Measurements from ENCODE around the gene SPAG16.

SPAG16 gene

DNA sequence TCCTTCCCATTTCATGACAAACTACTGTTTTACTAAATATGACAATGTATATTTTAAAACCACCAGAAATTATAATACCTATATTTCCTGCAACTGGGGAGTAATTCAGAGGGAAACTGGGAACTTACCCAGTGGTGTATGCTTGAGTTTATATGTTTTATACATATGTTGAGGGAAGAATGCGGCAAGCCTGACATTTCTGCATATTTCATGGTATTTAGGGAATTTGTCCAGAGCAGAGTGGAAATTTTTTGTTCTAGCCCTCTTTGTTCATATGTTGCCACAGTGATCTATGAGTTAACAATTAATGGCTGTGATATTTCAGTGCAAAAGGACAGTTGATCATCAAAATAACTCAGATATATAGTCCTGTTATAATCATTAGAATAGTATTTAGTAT lies 895.8 kb downstream of the SPAG16 start:
- no peak for DNase-seq (ENCODE audit: low spot score)

DNA sequence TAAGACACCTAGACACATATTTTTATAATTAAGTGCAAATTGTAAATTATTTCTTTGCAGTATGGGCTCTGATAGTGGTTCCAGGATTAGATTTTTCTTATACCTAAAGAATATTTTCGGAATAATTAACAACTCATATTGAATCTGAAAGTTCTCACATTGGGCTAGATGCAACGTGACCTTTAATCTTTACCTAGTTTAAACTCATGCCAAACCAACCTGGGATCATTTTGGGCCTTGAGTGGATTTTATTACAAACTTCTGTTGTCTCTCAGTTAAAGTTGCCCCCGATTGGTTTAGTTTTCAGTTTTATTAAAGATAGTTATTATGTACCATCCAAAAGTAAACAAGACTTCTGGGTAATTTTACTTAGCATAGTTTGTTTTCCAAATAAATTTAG lies 896.4 kb downstream of the SPAG16 start:
- DNase-seq (ENCODE audit: low spot score) = no peak

DNA sequence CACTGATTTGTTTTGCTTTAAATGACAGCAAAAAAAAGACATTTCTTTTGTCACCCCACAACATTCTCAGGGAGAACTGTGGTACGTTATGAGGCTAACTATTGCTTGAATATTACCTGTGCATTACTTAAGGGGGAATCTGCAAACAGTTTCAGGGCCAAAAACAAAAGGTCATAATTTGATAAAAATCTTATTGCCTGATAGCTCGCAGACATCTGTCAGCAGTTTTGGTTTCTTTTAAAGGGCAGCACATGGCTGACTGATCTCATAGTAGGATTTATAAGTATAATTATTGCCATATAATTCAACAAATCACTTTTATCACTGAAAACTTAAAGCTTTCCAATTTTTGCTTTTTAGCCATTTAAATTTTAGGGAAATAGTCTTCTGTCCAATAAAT lies 900.2 kb downstream of the SPAG16 start:
- DNase-seq (ENCODE audit: low spot score) = no peak

DNA sequence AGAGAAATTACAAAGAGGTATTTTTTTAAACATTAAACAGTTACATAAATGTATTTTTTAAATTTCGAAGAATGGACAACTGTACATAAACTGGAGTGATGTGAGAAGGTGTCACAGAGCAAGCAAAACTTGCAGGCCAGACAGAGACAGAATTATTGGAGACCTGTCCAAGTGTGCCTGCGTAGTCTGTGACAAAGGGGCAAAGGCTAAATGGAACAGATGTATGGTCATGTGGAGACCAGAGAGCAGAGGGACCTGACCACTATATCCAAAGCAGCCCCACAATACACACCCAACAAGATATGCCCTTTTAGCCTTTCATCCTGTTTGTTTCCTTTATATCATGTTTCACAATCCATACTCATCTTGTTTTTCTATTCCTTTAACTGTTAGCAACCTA lies 901.3 kb downstream of the SPAG16 start:
- no peak for DNase-seq (ENCODE audit: low spot score)

DNA sequence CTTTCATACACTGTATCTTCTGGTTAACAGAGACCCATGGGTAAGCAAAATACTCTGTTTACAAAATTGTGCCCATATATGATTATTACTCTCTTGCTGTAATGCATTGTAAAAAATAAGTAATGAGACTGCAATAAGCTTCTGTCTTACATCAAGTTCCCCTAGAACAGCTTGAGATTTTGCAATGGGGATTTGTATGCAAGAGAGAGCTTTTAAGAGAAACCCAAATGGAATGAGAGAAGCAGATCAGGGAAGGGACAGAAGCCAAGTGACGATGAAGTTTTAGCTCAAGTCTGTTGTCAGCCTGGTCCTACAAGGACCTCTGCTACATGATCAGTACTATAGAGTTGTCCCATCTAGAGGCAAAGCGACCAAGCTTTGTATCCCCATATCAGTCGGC lies 908.4 kb downstream of the SPAG16 start:
- DNase-seq (ENCODE audit: low spot score) = no peak

GRCh38 chr2:214193943-214194342 lies 909.7 kb downstream of the SPAG16 start:
- peak; percentile 33 for DNase-seq (ENCODE audit: low spot score)

DNA sequence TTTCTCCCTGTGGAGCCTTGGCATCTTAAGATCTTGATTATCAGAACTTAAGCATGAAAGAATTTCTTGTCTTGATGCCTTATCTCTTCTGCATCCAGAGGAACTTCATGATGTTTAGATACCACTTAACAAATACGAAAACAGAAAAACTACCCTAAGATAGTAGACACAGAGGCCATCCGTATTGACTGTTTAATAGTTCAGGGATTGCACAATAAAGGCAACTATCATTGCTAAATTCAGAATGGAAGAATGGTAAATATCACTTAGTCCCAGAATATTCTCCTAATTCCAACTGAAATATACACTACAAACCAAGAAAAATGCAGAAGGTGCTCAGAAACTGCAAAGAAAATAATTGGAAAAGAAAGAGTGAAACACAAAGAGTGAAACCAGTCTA lies 912.0 kb downstream of the SPAG16 start:
- no peak for DNase-seq (ENCODE audit: low spot score)

DNA sequence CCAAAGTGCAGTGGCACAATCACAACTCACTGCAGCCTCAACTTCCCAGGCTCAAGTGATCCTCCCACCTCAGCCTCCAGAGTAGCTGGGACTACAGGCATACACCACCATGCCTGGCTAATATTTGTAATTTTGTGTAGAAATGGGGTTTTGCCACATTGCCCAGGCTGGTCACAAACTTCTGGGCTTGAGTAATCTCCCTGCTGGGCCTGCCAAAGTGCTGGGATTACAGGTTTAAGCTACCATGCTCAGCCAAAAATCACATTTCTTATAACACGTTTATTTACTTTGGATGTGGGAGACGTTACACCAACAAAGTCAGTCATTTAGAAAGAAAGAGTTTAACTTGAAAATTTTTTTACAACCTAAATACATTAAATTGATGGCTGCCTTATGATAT lies 917.6 kb downstream of the SPAG16 start:
- DNase-seq (ENCODE audit: low spot score) = no peak

GRCh38 chr2:214203214-214203613 lies 919.0 kb downstream of the SPAG16 start:
- no peak for DNase-seq (ENCODE audit: low spot score)

GRCh38 chr2:214203744-214204289 lies 919.6 kb downstream of the SPAG16 start:
- no peak for DNase-seq (ENCODE audit: low spot score)

- no peak for DNase-seq (ENCODE audit: low spot score)
These were observed 930.8 kb downstream of the SPAG16 start for GRCh38 chr2:214215107-214215506.

GRCh38 chr2:214217136-214217535 lies 932.9 kb downstream of the SPAG16 start:
- DNase-seq (ENCODE audit: low spot score) = no peak

GRCh38 chr2:214217599-214217998 lies 933.3 kb downstream of the SPAG16 start:
- DNase-seq (ENCODE audit: low spot score) = no peak

DNA sequence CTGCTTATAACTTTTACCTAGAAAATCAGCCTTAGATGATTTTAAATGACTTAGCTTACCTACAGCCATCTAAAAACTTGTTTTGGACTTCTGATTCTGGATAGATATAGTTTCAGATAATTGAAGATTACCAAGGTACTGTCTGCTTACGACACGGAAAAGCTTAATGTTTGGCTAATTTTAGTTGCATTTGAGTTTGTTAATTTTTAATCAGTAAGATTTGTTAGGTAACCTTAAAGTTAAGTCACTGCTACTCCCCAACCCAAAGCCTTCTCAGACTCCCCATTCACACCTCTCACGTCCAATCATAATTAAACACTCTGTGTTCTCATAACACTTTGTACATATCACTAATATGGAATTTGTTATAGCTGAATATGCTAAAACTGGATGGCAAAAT lies 936.0 kb downstream of the SPAG16 start:
- DNase-seq (ENCODE audit: low spot score) = no peak

DNA sequence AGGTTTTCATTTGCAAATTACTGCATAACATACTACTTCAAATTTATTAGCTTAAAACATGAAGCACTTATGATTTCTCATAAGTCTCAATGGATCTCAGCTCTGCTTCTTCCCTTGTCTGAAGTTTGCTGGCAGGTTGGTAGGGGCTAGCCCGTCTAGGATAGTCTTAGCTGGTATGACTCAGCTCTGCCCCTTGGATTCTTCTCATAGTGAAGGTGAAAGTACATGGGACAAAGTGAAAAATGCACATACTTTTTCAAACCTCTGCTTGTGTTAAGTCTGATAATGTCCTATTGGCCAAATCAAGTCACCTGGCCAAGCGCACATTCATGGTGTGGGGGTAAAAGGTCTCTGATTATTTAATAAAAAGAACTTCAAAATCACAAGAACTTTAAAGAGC lies 941.8 kb downstream of the SPAG16 start:
- no peak for DNase-seq (ENCODE audit: low spot score)

- DNase-seq (ENCODE audit: low spot score) = peak; percentile 27
These were observed 948.0 kb downstream of the SPAG16 start for GRCh38 chr2:214232271-214232670.

DNA sequence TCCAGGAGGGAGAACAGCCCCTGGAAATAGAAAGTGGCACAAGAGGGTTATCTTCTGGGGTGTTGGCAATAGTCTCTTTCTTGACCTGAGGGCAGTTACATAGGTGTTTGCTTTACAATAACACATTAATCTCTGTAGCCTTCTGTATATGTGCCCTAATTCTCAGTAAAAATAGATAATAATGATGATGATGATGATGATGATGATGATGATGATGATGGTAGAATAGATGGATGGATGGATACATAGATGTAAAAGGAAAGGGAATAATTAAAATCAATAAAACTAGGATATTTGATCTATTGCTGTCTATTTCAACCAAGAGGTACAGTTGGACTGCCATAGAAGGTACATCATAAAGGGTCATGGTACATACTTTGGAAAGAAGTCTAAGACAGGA lies 948.9 kb downstream of the SPAG16 start:
- no peak for DNase-seq (ENCODE audit: low spot score)

DNA sequence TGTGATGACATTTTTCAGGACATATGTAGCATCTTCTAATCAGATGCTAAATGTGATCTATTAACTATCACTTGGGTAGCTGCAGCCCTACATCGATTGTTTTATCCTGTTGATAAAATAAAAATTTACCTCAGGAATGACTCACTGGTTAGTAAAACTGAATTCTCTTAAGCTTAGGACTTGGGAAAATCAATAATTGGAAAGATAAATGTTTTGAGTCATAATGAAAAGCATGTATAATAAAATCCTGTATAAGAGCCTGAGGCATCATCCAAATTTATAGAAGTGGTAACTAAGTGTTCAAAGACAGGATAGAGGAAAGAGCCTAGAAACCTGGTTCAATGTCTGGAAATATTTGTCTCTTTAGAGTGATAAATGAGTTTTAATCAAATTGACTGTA lies 958.5 kb downstream of the SPAG16 start:
- DNase-seq (ENCODE audit: low spot score) = no peak

DNA sequence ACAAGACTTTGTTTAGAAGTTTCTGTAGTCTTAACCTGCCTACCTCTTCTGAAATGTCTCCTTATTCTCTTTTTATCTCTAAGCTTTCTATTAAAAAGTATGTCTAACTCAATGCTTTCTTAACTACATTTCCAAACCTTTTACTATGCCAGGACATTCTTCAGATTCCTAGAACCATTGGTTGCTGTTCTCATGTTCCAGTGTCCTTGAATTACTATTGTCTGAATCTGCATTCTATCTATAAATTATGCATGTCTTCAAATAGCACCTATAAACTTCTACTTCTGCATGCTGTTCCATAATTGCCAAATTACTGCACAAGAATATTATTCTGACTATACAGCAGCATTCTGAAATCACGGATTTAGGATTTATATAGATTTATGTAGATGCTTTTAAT lies 960.6 kb downstream of the SPAG16 start:
- DNase-seq (ENCODE audit: low spot score) = peak; percentile 41

- no peak for DNase-seq (ENCODE audit: low spot score)
These were observed 962.2 kb downstream of the SPAG16 start for GRCh38 chr2:214246417-214246816.

DNA sequence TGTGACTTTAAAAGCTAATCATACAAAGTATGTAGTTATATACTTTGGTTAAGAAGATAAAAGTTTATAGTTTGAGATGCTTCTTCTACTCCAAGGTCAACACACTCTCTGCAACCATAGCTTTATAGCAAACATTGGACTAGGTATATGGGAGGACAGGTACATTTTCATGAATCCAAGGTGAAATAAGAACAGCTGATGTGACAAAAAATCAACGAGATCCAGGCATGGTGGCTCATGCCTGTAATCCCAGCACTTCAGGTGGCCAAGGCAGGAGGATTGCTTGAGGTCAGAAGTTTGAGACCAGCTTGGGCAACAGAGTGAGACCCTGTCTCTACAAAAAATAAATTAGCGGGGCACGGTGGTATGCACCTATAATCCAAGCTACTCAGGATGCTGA lies 963.3 kb downstream of the SPAG16 start:
- no peak for DNase-seq (ENCODE audit: low spot score)

DNA sequence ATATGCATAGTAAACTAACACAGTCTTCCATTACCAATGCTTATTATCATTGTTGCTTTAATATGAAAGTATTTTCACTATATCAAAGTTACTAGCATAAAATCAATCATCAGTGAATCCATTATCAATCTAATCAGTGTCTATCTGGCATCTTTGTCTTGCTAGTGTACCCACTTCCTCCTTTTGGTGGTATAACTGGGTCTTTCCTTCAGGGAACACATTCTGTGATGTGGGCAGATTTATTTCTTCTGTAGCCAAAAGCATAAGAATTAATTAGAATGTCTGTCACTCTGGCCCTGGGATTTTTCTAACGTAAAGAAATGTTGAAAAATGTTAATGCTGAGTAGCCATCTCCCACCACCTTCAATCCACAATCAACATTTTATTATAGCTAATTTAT lies 970.8 kb downstream of the SPAG16 start:
- no peak for DNase-seq (ENCODE audit: low spot score)

DNA sequence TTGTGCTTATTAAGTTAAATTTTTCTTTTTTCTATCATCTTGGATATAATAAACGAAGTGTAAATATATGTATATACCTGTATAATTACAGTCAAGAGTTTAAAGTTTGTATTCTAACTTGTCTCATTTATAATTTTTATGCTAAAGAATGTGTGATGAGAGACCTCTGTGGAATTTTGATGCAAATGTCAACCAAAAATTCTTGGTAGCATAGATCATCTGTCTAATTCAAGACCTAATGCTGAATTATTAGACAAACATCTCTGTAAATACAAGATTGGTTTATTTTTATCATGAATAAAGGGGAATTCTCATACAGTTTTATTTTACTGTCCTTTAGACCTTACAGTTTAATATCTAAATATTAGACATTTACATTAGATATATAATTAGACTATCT lies 977.4 kb downstream of the SPAG16 start:
- DNase-seq (ENCODE audit: low spot score) = peak; percentile 5

GRCh38 chr2:214264171-214264570 lies 979.9 kb downstream of the SPAG16 start:
- no peak for DNase-seq (ENCODE audit: low spot score)

GRCh38 chr2:214265991-214266489 lies 981.8 kb downstream of the SPAG16 start:
- DNase-seq (ENCODE audit: low spot score) = peak; percentile 6

All from GM03348 (cell line).